Skeletal muscle tissue (tissue), 4 donors: ENCODE data around the gene TMEM11. TPM values are rescaled to one million over a fixed set of nuclear protein-coding genes. Genes with fewer than 3 reads are reported as not detected.

Source experiments
- H3K27ac ChIP-seq: one replicate; pipeline ENCODE4 v1.7.0; 2013; ENCODE audit warnings: mild to moderate bottlenecking, low read depth, low read length, inconsistent platforms
- H3K27me3 ChIP-seq, 3 donors: one replicate each; pipeline ENCODE4 v1.7.0; 2013; ENCODE audit warnings: low read length in 3 of 3; ENCODE audit not compliant: control insufficient read depth in 3 of 3, insufficient read depth in 3 of 3
- H3K36me3 ChIP-seq, 3 donors: one replicate each; pipeline ENCODE4 v1.7.0; 2013; ENCODE audit warnings: low read length in 3 of 3; ENCODE audit not compliant: control insufficient read depth in 3 of 3, insufficient read depth in 3 of 3
- H3K4me1 ChIP-seq, 3 donors: one replicate each; pipeline ENCODE4 v1.7.0; 2013; ENCODE audit warnings: low read length in 3 of 3, mild to moderate bottlenecking in 3 of 3; ENCODE audit not compliant: control insufficient read depth in 3 of 3, insufficient read depth in 3 of 3
- H3K4me3 ChIP-seq, 3 donors: one replicate each; pipeline ENCODE4 v1.7.0; 2013; ENCODE audit warnings: low read length in 3 of 3
- H3K9ac ChIP-seq, 3 donors: one replicate each; pipeline ENCODE4 v1.7.0; 2013; ENCODE audit warnings: low read length in 3 of 3, mild to moderate bottlenecking in 3 of 3, moderate library complexity in 2 of 3, low read depth in 1 of 3
- H3K9me3 ChIP-seq, 3 donors: one replicate each; pipeline ENCODE4 v1.7.0; 2013; ENCODE audit warnings: low read length in 3 of 3; ENCODE audit not compliant: control insufficient read depth in 3 of 3
- total RNA-seq: library from RNA; depleted of rRNA; stranded (reverse); fragments of >200 nt; gene quantifications from one replicate; pipeline ENCODE4 v1.2.3, GENCODE V29; 2014
- donor health status: Osteomylitis.

Gene TMEM11
- total RNA-seq, 1 donor from 2014 or later = 20.9 TPM

DNA sequence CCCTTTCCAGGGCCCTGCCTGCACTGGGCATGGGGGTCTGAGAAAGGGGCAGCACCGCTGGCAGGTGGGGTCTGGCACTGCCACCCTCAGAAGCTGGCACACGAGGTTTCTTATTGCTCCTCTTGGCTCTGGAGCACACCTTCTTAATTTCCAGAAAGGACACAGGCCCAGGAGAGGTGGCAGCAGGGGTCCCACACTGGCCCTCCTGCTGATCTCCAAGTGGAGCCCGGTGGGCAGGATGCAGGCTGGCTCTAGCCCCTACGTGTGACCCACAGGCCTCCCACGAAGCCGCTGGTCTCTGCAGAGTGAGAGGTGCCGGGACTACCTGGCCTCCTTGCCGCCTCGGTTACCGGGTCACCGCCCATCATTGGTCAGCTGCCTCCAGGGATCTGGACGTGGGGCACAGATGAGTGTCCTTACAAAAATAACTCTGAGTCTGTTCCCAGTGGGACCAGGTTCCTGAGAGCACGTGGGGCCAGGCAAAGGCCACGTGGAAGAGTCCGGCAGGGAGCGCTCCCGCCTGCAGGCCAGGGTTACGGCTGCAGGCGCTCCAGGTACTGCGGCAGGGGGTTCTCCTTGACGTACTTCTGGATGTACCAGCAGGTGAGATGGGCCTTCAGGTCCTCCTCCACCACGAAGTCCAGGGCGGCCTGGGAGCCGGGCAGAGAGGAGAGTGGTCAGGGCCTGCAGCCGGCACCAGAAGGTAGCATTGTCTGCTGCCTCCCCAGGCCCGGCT, 29.0 kb upstream of the TMEM11 start:
- Histone ChIP-seq H3K9me3 (no peaks in the 10 kb centered on the region), H3K4me1 (peaks cover 76 to 88% (median 82%) of the 10 kb centered on the region in 3 donors), H3K36me3 (peaks cover 15 to 42% (median 18%) of the 10 kb centered on the region in 3 donors), H3K4me3 (peak overlapping the region in 2 of 3 donors; percentile 17 to 54), H3K27me3 (no peaks in the 10 kb centered on the region), H3K27ac (peak overlapping the region; percentile 94), H3K9ac (peak overlapping the region; percentile 64 to 80 (median 74))

- Histone ChIP-seq H3K9me3 (no peaks in the 10 kb centered on the region), H3K27me3 (no peaks in the 10 kb centered on the region), H3K4me3 (peak overlapping the region in 2 of 3 donors; percentile 17 to 54), H3K9ac (peak overlapping the region; percentile 55 to 80 (median 74)), H3K4me1 (peaks cover 68 to 81% (median 74%) of the 10 kb centered on the region in 3 donors), H3K36me3 (peaks cover 13 to 39% (median 14%) of the 10 kb centered on the region in 3 donors), H3K27ac (peak overlapping the region; percentile 94)
Measured at GRCh38 chr17:21242026-21242697, 28.2 kb upstream of the TMEM11 start.

GRCh38 chr17:21241564-21241963, 27.6 kb upstream of the TMEM11 start:
- peaks cover 62 to 75% (median 68%) of the 10 kb centered on the region in 3 donors for H3K4me1 ChIP-seq
- peak overlapping the region; percentile 94 for H3K27ac ChIP-seq
- H3K9ac ChIP-seq = peak overlapping the region in 2 of 3 donors; percentile 13 to 80
- no peaks in the 10 kb centered on the region for H3K27me3 ChIP-seq
- H3K9me3 ChIP-seq = no peaks in the 10 kb centered on the region
- H3K36me3 ChIP-seq = peaks cover 13 to 37% (median 14%) of the 10 kb centered on the region in 3 donors
- H3K4me3 ChIP-seq = peak overlapping the region in 1 of 3 donors; percentile 13

GRCh38 chr17:21240369-21241055, 26.6 kb upstream of the TMEM11 start:
- Histone ChIP-seq H3K4me3 (no peak overlapping the region), H3K36me3 (peaks cover 13 to 37% (median 14%) of the 10 kb centered on the region in 3 donors), H3K9me3 (no peaks in the 10 kb centered on the region), H3K27ac (peak overlapping the region; percentile 94), H3K27me3 (no peaks in the 10 kb centered on the region), H3K9ac (peak overlapping the region; percentile 13 to 80 (median 23)), H3K4me1 (peaks cover 52 to 65% (median 58%) of the 10 kb centered on the region in 3 donors)

DNA sequence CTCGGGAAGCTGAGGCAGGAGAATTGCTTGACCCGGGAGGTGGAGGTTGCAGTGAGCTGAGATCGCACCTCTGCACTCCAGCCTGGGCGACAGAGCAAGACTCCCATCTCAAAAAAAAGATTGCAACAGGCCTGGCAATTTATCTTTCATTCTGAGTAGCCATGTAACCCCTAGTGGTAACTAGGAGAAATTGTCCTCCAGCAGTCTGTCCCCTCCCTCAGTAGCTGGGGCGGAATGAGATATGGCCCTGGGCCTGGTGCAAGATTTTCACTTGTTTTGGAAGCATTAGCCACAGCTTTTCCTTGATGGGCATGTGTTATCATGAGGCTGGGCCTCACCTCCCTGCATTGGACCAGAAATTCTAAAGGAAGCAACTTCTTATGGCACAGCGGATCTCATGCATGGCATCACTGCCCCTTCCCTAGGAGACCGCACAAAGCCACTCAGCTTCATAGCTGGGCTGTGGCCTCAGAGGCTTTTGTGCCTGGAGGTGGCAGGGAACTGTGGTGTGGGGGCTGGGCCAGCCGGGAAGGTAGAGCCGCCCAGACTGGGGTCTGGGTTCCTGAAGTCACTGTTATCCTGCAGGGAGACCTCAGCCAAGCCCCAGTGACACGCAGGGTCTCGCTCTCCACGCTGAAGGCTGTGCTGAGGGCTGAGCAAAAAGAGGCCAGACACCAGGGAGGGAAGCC, 25.9 kb upstream of the TMEM11 start:
- Histone ChIP-seq H3K36me3 (peaks cover 13 to 37% (median 14%) of the 10 kb centered on the region in 3 donors), H3K4me3 (no peak overlapping the region), H3K27ac (no peak overlapping the region), H3K9me3 (no peaks in the 10 kb centered on the region), H3K4me1 (peaks cover 45 to 65% (median 51%) of the 10 kb centered on the region in 3 donors), H3K27me3 (no peaks in the 10 kb centered on the region), H3K9ac (peak overlapping the region in 2 of 3 donors; percentile 23 to 80)

- Histone ChIP-seq H3K4me1 (peaks cover 9 to 32% (median 12%) of the 10 kb centered on the region in 3 donors), H3K4me3 (no peak overlapping the region), H3K9me3 (peaks cover 0 to 3% (median 0%) of the 10 kb centered on the region in 3 donors), H3K27me3 (no peaks in the 10 kb centered on the region), H3K27ac (no peak overlapping the region), H3K36me3 (peaks cover 4 to 9% (median 4%) of the 10 kb centered on the region in 3 donors), H3K9ac (no peak overlapping the region)
Measured at GRCh38 chr17:21235921-21236320, 22.0 kb upstream of the TMEM11 start.

GRCh38 chr17:21233581-21234347, 19.8 kb upstream of the TMEM11 start:
- H3K36me3 ChIP-seq = peaks cover 0 to 4% (median 0%) of the 10 kb centered on the region in 3 donors
- no peaks in the 10 kb centered on the region for H3K27me3 ChIP-seq
- peaks cover 0 to 3% (median 0%) of the 10 kb centered on the region in 3 donors for H3K9me3 ChIP-seq
- no peak overlapping the region for H3K27ac ChIP-seq
- no peak overlapping the region for H3K9ac ChIP-seq
- peaks cover 6 to 26% (median 7%) of the 10 kb centered on the region in 3 donors for H3K4me1 ChIP-seq
- no peak overlapping the region for H3K4me3 ChIP-seq

DNA sequence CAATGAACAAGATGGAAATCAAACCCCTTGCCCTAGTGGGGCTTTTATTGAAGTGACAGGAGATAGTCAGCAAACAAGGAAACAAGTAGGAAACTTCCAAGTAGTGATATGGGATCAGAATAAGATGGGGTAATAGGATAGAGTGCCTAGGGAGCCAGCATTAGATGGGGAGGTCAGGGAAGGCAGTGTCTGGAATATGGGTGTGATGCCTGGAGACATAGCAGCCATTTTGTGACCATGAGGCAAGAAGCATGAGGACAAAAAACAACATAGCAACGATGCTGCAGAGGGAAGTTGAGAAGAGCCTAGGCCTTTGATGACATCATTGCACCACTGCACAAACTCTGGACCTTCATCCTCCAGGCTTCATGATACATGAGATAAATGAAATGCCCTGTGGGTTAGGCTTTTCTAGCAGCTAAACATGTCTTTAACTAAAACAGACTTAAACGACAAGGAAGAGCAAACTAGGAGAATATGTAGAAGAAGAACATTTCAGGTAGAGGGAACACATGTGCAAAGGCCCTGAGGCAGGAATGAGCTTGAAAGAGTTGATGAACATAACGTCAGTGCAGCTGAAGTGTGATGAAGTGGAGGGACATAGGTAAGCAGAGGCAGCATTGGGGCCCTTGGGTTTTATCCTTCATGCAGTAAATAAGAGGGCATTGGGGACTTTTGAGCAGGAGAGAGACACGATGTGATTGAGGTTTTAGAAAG, 18.2 kb upstream of the TMEM11 start:
- Histone ChIP-seq H3K9me3 (peaks cover 0 to 3% (median 0%) of the 10 kb centered on the region in 3 donors), H3K27me3 (no peaks in the 10 kb centered on the region), H3K27ac (no peak overlapping the region), H3K9ac (no peak overlapping the region), H3K36me3 (peaks cover 0 to 4% (median 0%) of the 10 kb centered on the region in 3 donors), H3K4me1 (peaks cover 13 to 31% (median 15%) of the 10 kb centered on the region in 3 donors), H3K4me3 (no peak overlapping the region)
